HG03558 (cell line): ENCODE data around the gene TACC3.

ENCODE experiments used
- ATAC-seq: cut with Tn5 transposase; IDR thresholded peaks from one replicate; pipeline ENCODE4 v1.9.1; 2021; ENCODE audit warnings: moderate number of reproducible peaks; ENCODE audit not compliant: unreplicated experiment; ENCODE audit errors: extremely low read depth

TACC3 gene

DNA sequence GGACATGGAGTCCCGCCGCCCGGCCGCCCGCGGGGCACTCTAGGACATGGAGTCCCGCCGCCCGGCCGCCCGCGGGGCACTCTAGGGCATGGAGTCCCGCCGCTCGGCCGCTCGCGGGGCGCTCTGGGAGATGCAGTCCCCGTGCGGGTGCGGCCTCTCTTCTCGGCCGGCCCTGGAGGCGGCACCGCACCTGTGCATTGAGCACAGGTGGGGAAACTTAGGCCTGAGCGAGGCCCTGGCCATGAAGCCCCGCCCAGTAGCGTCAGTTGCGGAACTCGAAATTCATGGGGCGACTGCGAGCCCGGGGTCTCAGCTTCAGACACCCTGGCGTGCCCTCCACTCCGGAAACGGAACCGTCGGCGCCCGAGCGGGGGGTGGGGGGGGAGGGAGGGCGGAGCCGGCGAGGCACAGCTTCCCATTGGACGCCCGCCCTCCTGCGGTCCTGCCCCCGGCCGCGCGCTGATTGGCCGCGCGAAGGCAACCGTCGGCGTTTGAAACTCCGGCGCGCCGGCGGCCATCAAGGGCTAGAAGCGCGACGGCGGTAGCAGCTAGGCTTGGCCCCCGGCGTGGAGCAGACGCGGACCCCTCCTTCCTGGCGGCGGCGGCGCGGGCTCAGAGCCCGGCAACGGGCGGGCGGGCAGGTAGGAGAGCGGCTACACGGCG lies at the start of gene TACC3, which contains the start of gene TMEM129:
TACC3 (plus strand) TSS at position 519 of the 663 bp plus-strand sequence. CDS start 1,901 bp downstream, outside the sequence.
TMEM129 (minus strand) TSS at position 321 of the 663 bp plus-strand sequence. CDS start 486 bp downstream, outside the sequence.
- peak; percentile 63 for ATAC-seq

- no peak for ATAC-seq
Measured at GRCh38 chr4:1673671-1674070, 47.6 kb upstream of the TACC3 start.

- no peak for ATAC-seq
Measured at GRCh38 chr4:1674682-1675081, 46.6 kb upstream of the TACC3 start.

DNA sequence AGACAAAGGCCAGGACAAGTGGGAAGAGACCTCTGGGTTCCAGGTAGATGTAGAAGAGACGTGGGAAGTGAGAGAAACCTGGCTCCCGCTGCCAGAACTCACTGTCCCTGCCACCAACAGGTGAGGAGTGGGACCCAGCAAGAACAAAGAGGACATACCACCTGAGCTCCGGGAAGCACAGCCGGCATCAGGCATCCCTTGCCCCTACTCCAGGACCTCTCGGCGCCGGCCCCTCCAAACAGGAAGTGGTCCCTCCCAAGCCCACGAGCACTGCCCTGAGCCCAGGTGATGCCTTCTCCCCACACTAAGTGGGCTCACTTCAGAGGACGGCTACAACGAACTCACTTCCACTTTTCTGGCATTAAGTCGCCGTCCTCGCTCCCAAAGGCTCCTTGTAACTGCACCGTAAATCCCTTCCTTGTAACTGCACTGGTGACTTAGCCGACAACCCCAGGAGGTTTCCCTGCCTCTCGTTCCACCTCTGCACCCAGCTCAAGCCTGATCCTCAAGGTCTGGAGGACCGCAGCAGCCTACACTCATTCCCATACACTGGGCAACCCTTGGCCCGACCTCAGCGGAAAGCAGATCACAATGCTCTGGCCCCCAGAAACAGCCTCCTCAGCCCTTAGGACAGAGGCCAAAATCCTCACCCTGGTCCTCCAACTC lies 46.1 kb upstream of the TACC3 start:
- no peak for ATAC-seq

DNA sequence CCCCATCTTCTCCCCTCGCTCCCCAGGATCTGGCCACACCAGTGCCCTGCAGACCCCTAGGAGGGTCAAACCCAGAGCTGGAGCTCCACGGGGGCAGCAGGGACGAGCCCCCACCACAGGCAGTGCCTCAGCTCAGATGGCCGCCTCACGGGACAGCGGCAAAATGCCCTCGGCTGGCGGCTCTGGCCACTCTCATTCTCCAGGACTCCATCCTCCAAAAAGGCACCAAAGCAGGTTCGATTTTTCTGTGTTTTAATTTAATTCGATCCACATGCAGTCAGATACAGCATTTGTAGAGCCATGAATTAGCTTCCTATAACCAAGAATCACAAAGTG lies 45.6 kb upstream of the TACC3 start:
- ATAC-seq = no peak

DNA sequence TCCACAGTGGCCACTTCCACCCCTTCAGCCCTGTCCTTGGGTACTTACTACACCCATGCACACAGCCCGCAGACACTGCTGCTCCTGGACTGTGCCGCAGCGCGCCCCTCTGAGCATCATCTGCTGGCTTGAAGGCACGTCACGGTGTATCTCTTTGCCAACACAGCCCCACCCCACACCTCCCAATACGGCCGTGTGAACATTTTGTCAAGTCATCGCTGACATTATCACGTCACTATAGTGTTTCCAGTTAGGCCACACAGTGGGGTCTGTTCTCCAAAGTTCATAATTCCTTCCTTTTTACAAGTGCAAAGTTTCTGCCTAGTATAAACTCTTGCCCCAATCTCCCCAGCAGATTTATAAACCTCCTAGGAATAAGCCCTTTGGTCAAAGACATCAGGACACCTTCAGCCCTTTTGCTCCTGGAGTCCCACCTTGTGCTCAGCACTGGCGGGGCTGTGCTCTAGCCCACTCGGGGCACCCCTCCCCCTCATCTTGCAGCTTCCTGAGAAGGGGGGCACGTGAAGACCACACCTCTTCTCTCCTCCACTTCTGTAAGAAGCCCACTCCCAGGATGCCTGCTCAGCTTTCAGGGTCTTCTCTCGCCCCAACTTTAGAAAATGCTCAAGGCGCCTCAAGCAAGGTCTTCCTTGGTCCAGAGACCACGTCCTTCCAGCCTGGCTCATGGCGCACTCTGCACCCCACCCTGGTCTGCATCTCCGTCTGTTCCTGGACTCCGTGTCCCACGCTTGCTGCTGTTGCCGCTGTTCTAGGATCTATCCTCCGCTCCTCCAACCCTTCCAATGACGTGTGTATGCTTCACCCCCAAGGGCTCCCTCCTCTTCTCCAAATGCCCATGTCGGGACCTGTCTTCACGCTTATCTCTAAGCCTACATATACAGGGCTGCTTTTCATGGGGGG lies 44.5 kb upstream of the TACC3 start:
- ATAC-seq = no peak

- ATAC-seq = no peak
Measured at GRCh38 chr4:1678244-1678643, 43.1 kb upstream of the TACC3 start.

- ATAC-seq = no peak
Measured at GRCh38 chr4:1682860-1683259, 38.5 kb upstream of the TACC3 start.

DNA sequence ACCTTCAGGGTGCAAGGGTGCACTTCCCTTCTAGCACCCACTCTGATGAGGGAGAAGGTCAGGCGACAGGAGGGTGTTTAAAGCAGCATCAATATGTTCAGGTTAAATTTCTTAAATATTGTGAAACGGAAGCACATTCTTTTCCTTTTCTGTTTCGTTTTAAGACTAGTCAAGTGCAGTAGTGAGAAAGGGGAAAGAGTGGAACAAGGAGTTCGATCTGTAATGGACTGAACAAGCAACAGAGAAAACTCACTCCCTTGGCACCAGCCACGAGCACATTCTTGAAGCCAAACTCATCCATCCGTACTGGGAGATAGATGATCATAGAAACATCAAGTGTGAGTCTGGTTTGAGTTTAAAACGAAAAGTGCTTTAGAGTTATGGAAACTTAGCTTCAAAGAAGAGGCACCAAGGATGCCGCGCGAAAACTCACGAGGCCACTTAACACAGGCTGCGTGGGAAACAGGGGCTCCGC lies 38.0 kb upstream of the TACC3 start:
- ATAC-seq = no peak

DNA sequence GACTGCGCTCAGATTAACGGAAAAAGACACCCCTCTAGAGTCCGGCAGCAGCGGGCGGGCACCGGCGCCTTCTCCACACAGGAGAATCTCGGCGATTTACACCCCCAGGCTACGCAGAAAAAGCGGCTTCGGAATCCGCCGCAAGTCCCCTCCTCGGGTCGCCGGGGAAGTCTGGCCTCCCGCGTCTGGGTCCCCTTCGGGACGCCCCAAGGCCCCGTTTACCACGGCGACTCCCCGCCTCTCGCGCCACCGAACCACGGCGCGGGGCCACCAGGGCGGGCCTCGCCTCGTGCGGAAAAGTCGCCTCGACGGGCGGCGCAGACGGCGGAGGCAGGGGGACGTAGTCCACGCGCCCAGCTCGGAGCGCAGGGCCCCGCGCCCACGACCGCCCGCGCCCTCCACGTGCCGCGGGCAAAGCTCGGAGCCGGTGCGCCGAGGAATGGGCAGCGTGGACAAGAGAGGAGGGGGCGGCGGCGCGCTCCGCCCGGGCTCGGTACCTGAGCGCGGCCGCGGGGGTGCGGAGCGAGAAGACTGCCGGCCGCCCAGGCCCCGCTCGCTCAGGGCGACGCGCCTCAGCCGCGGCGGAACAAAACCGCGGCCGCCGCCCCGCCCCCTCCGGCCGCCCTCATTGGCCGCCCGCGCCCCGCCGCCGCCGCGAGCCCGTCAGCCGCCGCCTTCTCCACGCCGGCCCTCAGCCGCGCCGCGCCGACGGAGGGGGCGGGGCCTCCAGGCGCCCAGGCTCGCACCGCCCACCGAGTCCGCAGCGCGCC lies 37.4 kb upstream of the TACC3 start, which contains the start of gene FAM53A:
FAM53A (minus strand) TSS at position 578 of the 770 bp plus-strand sequence. CDS start 15,572 bp downstream, outside the sequence.
- ATAC-seq = peak; percentile 63

DNA sequence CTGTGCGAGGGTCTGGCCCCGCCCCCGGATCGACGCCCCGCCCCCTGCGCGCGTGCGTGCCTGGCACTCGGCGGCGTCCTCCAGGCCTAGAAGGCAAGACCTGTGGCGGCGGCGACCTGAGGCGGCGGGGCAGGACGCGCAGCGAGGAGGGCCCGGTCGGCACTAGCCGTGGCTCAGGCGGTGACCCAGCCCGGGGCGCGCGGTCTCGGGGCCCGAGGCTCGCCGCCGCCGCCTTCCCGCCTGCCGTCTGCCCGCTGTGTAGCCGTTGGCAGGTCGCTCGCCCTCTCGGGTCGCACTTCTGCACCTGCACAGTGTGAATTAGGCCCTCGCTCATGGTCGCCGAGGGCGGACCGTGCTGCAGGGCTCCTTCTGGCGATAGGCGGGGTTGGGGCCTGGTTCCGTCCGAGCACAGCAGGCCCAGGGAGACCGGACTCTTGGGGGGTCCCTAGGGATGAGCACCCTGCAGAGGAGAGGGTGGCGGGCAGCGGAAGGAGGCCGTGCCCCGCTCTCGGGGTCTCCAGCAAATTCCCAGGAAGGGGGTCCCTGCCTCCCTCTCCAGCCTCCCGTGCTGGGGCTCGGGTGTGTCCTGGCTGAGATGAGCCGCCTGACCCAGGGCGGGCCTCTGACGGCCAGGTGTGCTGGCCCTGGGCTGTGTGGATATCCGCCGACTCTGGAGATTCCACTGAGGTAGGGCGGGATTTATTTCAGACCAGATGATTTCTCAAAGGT lies 36.7 kb upstream of the TACC3 start:
- peak; percentile 5 for ATAC-seq

GRCh38 chr4:1685235-1686150 lies 35.8 kb upstream of the TACC3 start:
- no peak for ATAC-seq

GRCh38 chr4:1686440-1687036 lies 34.8 kb upstream of the TACC3 start:
- ATAC-seq = no peak

- ATAC-seq = no peak
Measured at GRCh38 chr4:1690698-1691097, 30.6 kb upstream of the TACC3 start.

DNA sequence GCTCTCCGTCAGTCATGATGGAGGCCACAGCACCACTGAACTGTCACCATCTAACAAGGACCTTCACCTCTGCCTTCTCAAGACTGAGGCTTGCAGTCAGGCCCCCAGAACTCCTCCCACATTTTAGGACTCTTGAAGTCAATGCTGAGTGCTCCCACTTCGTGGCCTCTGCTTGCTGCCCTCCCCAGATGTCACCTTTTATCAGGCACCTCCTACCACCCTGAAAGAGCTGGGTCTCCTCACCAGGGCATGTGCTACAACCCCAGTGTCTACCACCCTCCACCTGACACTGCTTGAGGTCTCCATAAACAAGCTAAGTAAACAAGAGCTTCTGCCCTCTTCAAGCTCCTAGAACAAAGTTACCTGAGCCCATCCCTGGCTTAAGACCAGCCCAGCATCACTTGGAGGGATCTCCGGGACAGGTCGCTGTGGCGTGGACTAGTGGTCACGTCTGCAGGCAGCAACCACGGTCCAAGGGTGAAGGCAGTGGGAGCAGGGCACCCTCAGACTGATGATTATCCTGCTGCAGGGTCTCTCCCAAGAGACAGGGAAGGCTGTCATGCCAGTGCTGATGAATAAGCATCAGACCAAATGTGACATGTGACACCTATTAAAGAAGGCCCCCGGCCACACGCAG lies 29.5 kb upstream of the TACC3 start:
- ATAC-seq = no peak

GRCh38 chr4:1693131-1693896 lies 28.0 kb upstream of the TACC3 start:
- ATAC-seq = no peak

- no peak for ATAC-seq
Measured at GRCh38 chr4:1695913-1696312, 25.4 kb upstream of the TACC3 start.
